Natural killer cell (primary cell): ENCODE data around the gene ATP8A1. TPM values are rescaled to one million over a fixed set of nuclear protein-coding genes. Genes with fewer than 3 reads are reported as not detected.

Experiments used
- ATAC-seq, 3 donors: fragments of 150-1000 bp in 2 of 3; fragments of 200-7000 bp in 1 of 3; cut with Tn5 transposase; 1 replicate in 1 of 3; 2 replicates in 2 of 3; pipeline ENCODE4 v1.10.0; 2021; ENCODE audit warnings: mild to moderate bottlenecking in 2 of 3, moderate library complexity in 2 of 3
- DNase-seq, 2 donors: peaks; one replicate each; pipeline versions ENCODE4 v3.0.0 to v3.0.0-alpha.2; 2013 to 2021; ENCODE audit warnings: mixed read lengths in 1 of 2
- H3K27ac ChIP-seq: one replicate; pipeline ENCODE4 v1.5.1; 2013; ENCODE audit warnings: mild to moderate bottlenecking, low read length
- H3K27me3 ChIP-seq: one replicate; pipeline ENCODE4 v1.6.1; 2013; ENCODE audit warnings: low read length; ENCODE audit not compliant: control insufficient read depth, insufficient read depth
- H3K36me3 ChIP-seq: one replicate; pipeline ENCODE4 v1.6.1; 2013; ENCODE audit warnings: low read length; ENCODE audit not compliant: control insufficient read depth, insufficient read depth
- H3K4me1 ChIP-seq: one replicate; pipeline ENCODE4 v1.6.1; 2013; ENCODE audit warnings: low read length; ENCODE audit not compliant: control insufficient read depth, insufficient read depth
- H3K4me3 ChIP-seq: one replicate; pipeline ENCODE4 v1.5.1; 2013; ENCODE audit warnings: low read length
- H3K9me3 ChIP-seq: one replicate; pipeline ENCODE4 v1.6.1; 2013; ENCODE audit warnings: low read length; ENCODE audit not compliant: control insufficient read depth, insufficient read depth
- H3K27ac Mint-ChIP-seq, 2 donors: one replicate each; pipeline ENCODE4 v1.8.0; 2022; ENCODE audit warnings: mild to moderate bottlenecking in 2 of 2, mixed read lengths in 2 of 2, moderate library complexity in 1 of 2
- H3K27me3 Mint-ChIP-seq, 2 donors: one replicate each; pipeline ENCODE4 v1.8.0; 2022; ENCODE audit warnings: low read depth in 2 of 2, mixed read lengths in 2 of 2
- H3K36me3 Mint-ChIP-seq: one replicate; pipeline ENCODE4 v1.8.0; 2022; ENCODE audit warnings: mixed read lengths
- H3K4me1 Mint-ChIP-seq, 2 donors: one replicate each; pipeline ENCODE4 v1.8.0; 2022; ENCODE audit warnings: mixed read lengths in 2 of 2
- H3K4me3 Mint-ChIP-seq: one replicate; pipeline ENCODE4 v1.8.0; 2022; ENCODE audit warnings: mild to moderate bottlenecking, moderate library complexity, mixed read lengths
- H3K9me3 Mint-ChIP-seq, 2 donors: one replicate each; pipeline ENCODE4 v1.8.0; 2022; ENCODE audit warnings: mixed read lengths in 2 of 2
- WGBS: methylation state at CpG from one replicate; pipeline ENCODE4 v1.1.7; 2013; ENCODE audit warnings: missing lambda C conversion rate; ENCODE audit not compliant: insufficient coverage; 5-methylcytosine and 5-hydroxymethylcytosine counted together
- intact Hi-C: fragments of 100-400 bp; cut with micrococcal nuclease; formaldehyde crosslinking; loops from one replicate; pipeline ENCODE4 v1.14.2; 2022
- total RNA-seq, 4 donors: library from RNA; stranded (reverse); fragments of 120-200 nt in 1 of 4; gene quantifications; one replicate each; pipeline versions ENCODE4 v1.2.3 to v1.2.4, GENCODE V29; 2013 to 2022
- TF ChIP-seq, protein P1 (sequence below): fragments of 200-600 bp; IDR thresholded peaks from one replicate; pipeline ENCODE4 v1.8.0; 2022; ENCODE audit warnings: antibody characterized with exemption

The ATP8A1 gene
- total RNA-seq, 3 donors from 2014 or later (not counting 1 experiment from before 2014, with no cell fraction given), result 84.8 to 156 (median 147) TPM

DNA sequence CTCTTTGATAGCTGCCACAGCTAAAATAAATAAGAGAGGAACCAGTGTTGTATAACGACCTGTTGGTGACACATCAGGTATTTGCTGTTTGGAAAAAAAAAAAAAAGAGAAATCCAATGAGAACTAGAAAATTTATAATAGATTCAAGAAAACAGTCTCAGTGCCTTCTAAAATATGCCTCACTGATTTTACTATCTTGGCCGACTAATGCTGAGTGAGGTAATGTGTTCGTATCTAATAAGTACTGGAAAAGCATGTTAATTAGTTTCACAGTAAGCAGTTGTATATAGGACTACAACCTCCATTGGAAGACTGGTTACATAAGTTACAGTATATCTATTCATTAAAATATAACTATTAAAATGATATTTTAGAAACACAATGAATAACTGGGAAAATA, 32.4 kb downstream of the ATP8A1 start:
- H3K9me3 ChIP-seq, result no peaks in the 10 kb centered on the region
- peaks cover 17% of the 10 kb centered on the region for H3K4me1 ChIP-seq
- no peaks in the 10 kb centered on the region for H3K27me3 ChIP-seq
- Mint-ChIP-seq H3K27ac (no peak overlapping the region), H3K4me3 (no peak overlapping the region), H3K36me3 (peaks cover 14% of the 10 kb centered on the region), H3K27me3 (no peaks in the 10 kb centered on the region), H3K4me1 (peaks cover 36 to 57% of the 10 kb centered on the region in 2 donors), H3K9me3 (no peaks in the 10 kb centered on the region)
- intact Hi-C loops, result no loop called here
- WGBS, result 83% methylated on average over 1 of the region's 3 CpGs
- no peak overlapping the region for H3K27ac ChIP-seq
- DNase-seq (no peak), ATAC-seq (no peak)
- peaks cover 30% of the 10 kb centered on the region for H3K36me3 ChIP-seq
- no peak overlapping the region for H3K4me3 ChIP-seq
- TF ChIP-seq, protein P1, sequence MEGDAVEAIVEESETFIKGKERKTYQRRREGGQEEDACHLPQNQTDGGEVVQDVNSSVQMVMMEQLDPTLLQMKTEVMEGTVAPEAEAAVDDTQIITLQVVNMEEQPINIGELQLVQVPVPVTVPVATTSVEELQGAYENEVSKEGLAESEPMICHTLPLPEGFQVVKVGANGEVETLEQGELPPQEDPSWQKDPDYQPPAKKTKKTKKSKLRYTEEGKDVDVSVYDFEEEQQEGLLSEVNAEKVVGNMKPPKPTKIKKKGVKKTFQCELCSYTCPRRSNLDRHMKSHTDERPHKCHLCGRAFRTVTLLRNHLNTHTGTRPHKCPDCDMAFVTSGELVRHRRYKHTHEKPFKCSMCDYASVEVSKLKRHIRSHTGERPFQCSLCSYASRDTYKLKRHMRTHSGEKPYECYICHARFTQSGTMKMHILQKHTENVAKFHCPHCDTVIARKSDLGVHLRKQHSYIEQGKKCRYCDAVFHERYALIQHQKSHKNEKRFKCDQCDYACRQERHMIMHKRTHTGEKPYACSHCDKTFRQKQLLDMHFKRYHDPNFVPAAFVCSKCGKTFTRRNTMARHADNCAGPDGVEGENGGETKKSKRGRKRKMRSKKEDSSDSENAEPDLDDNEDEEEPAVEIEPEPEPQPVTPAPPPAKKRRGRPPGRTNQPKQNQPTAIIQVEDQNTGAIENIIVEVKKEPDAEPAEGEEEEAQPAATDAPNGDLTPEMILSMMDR, result no peak

DNA sequence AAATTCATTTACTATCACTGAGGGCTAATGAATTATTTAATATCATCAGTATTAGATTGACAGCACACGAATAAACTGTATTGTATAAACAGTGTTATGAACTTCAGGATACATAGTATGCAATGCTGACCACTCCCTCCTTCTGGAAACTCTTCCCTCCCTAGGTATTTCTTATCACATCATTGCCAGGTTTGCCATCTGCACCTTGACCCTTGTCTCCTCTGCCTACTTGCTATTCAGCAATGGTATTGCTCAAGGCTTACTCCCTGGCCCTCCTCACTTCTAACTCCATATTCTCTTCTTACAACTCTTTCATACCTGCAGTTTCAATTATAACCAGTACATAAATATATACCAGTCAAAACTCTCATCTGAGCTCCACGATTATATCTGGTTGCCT, 38.9 kb downstream of the ATP8A1 start:
- H3K4me1 Mint-ChIP-seq, result peaks cover 17 to 36% of the 10 kb centered on the region in 2 donors
- Histone ChIP-seq H3K27ac (no peak overlapping the region), H3K36me3 (peaks cover 48% of the 10 kb centered on the region), H3K4me3 (no peak overlapping the region), H3K9me3 (no peaks in the 10 kb centered on the region), H3K27me3 (no peaks in the 10 kb centered on the region), H3K4me1 (no peaks in the 10 kb centered on the region)
- H3K27ac Mint-ChIP-seq, result peak overlapping the region in 1 of 2 donors; percentile 0
- H3K27me3 Mint-ChIP-seq, result no peaks in the 10 kb centered on the region
- DNase-seq (no peak), ATAC-seq (no peak)
- WGBS, result 99% methylated on average over 2 of the region's 2 CpGs
- peaks cover 7% of the 10 kb centered on the region for H3K36me3 Mint-ChIP-seq
- TF ChIP-seq, protein P1, result no peak
- intact Hi-C loops, result no loop called here
- no peaks in the 10 kb centered on the region for H3K9me3 Mint-ChIP-seq
- no peak overlapping the region for H3K4me3 Mint-ChIP-seq

DNA sequence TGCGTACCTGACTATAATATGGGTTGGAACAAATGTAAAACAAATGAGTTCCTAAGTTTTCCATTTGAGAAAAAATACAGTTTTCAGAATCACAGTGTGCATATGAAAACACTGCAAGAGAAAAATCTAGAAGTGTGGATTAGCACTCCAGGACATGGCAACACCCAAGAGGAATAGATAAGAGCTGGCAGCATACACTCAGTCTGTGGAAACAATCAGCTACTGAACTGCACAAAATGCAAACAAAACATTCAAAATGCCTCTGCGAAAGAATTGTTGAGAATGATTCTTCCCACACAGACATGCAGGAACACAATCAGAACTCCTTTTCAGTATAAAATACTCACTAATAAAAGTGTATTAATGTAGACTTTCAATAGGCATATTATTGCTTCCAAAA, 39.9 kb downstream of the ATP8A1 start:
- Histone ChIP-seq H3K36me3 (peaks cover 46% of the 10 kb centered on the region), H3K27me3 (no peaks in the 10 kb centered on the region), H3K4me1 (no peaks in the 10 kb centered on the region), H3K4me3 (no peak overlapping the region), H3K9me3 (no peaks in the 10 kb centered on the region), H3K27ac (no peak overlapping the region)
- intact Hi-C loops, result no loop called here
- 100% methylated on average over 2 of the region's 2 CpGs for WGBS
- Mint-ChIP-seq H3K36me3 (peaks cover under 1% of the 10 kb centered on the region), H3K4me1 (peaks cover 17 to 32% of the 10 kb centered on the region in 2 donors), H3K27ac (peak overlapping the region in 1 of 2 donors; percentile 0), H3K4me3 (no peak overlapping the region), H3K9me3 (no peaks in the 10 kb centered on the region), H3K27me3 (no peaks in the 10 kb centered on the region)
- TF ChIP-seq, protein P1, result no peak
- ATAC-seq (no peak), DNase-seq (no peak)

DNA sequence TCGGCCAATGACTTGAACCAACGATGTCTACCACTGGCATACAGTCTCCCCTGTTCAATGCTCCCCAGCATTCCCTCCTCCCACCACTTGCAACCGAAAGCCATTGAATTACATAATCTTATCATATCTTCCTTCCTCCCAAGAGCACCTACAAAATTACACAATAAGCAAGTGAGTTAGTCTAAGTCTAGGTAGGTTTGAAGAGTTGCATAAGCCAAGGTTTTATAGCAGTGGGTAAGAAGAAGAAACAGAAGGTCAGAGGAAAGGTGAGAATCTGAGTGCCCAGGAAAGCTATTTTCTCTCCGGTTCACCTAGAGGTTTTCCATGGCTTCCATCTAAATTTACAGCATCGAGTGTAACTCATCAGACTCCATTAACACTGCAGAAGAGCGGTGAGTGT, 40.3 kb downstream of the ATP8A1 start:
- TF ChIP-seq, protein P1, result no peak
- no peak overlapping the region for H3K4me3 Mint-ChIP-seq
- no peaks in the 10 kb centered on the region for H3K36me3 Mint-ChIP-seq
- ATAC-seq, result no peak
- H3K27ac ChIP-seq, result no peak overlapping the region
- H3K4me1 ChIP-seq, result no peaks in the 10 kb centered on the region
- no peak for DNase-seq
- intact Hi-C loops, result no loop called here
- no peaks in the 10 kb centered on the region for H3K27me3 ChIP-seq
- H3K4me3 ChIP-seq, result no peak overlapping the region
- peaks cover 49% of the 10 kb centered on the region for H3K36me3 ChIP-seq
- no peaks in the 10 kb centered on the region for H3K9me3 ChIP-seq
- peaks cover 17 to 27% of the 10 kb centered on the region in 2 donors for H3K4me1 Mint-ChIP-seq
- WGBS, result 96% methylated on average over 5 of the region's 6 CpGs
- H3K27me3 Mint-ChIP-seq, result no peaks in the 10 kb centered on the region
- no peak overlapping the region for H3K27ac Mint-ChIP-seq
- no peaks in the 10 kb centered on the region for H3K9me3 Mint-ChIP-seq
